PFSK-1 (cell line): ENCODE measurements around the gene MAP4K2.

Experiments used
- FOXP2 ChIP-seq: optimal IDR thresholded peaks from 2 replicates; pipeline ENCODE3; 2011; ENCODE audit warnings: borderline replicate concordance, control low read depth, inconsistent platforms; ENCODE audit not compliant: insufficient read depth; ENCODE audit errors: extremely low read length, extremely low read depth
- POLR2AphosphoS5 ChIP-seq: IDR thresholded peaks from 2 replicates; pipeline ENCODE4 v1.6.1; 2012; ENCODE audit warnings: low read depth, mild to moderate bottlenecking, control low read depth, low read length, moderate library complexity
- REST ChIP-seq, 2 experiments: IDR thresholded peaks; 2 replicates each; pipeline versions ENCODE4 v1.6.1 to v1.8.0; 2011 to 2012; ENCODE audit warnings: low read depth in 2 of 2, low read length in 2 of 2, control low read depth in 1 of 2, inconsistent platforms in 1 of 2, mild to moderate bottlenecking in 1 of 2, moderate library complexity in 1 of 2; ENCODE audit not compliant: insufficient read depth in 1 of 2
- SIN3A ChIP-seq: IDR thresholded peaks from 2 replicates; pipeline ENCODE4 v1.6.1; 2012; ENCODE audit warnings: mild to moderate bottlenecking, low read length, moderate library complexity, borderline replicate concordance; ENCODE audit not compliant: insufficient read depth
- TAF1 ChIP-seq: IDR thresholded peaks from 2 replicates; pipeline ENCODE4 v1.6.1; 2012; ENCODE audit warnings: low read length, control low read depth, borderline replicate concordance; ENCODE audit not compliant: insufficient read depth

MAP4K2 gene

GRCh38 chr11:64753019-64753379, 50.0 kb downstream of the MAP4K2 start:
- TF ChIP-seq SIN3A (no peak), TAF1 (no peak)

- TF ChIP-seq POLR2AphosphoS5 = no peak
- TF ChIP-seq SIN3A = no peak
- TF ChIP-seq FOXP2 = no peak
Measured at GRCh38 chr11:64752175-64752970, 50.6 kb downstream of the MAP4K2 start.

- no peak for TF ChIP-seq SIN3A
- TF ChIP-seq POLR2AphosphoS5 = no peak
- no peak for TF ChIP-seq FOXP2
Measured at GRCh38 chr11:64751580-64751979, 51.4 kb downstream of the MAP4K2 start.

GRCh38 chr11:64751136-64751535, 51.9 kb downstream of the MAP4K2 start:
- no peak for TF ChIP-seq SIN3A
- no peak for TF ChIP-seq REST (IDR thresholded peaks at IDR 0.05; ENCODE audit: insufficient read depth in 1 of 2, low read depth in 2 of 2, low read length in 2 of 2)
- TF ChIP-seq TAF1 = no peak
- no peak for TF ChIP-seq FOXP2
- no peak for TF ChIP-seq POLR2AphosphoS5

- TF ChIP-seq SIN3A (no peak), REST (IDR thresholded peaks at IDR 0.05; ENCODE audit: insufficient read depth in 1 of 2, low read depth in 2 of 2, low read length in 2 of 2) (no peak), FOXP2 (no peak), POLR2AphosphoS5 (no peak), TAF1 (no peak)
Measured at GRCh38 chr11:64750361-64751054, 52.5 kb downstream of the MAP4K2 start.

- TF ChIP-seq FOXP2 (no peak), POLR2AphosphoS5 (no peak), SIN3A (no peak), TAF1 (no peak), REST (IDR thresholded peaks at IDR 0.05; ENCODE audit: insufficient read depth in 1 of 2, low read depth in 2 of 2, low read length in 2 of 2) (no peak)
Measured at GRCh38 chr11:64747961-64748665, 54.9 kb downstream of the MAP4K2 start.
